ENCODE data around the gene SRGAP2C.
"Not testable (repeated sequence)": the region's sequence is repeated elsewhere in the genome, so short reads cannot be mapped to it uniquely, and the experiment has no call there.

- TF ChIP-seq CTCF, EP300, POLR2A (IDR thresholded peaks at IDR 0.05): not testable (repeated sequence)
Measured at GRCh38 chr1:121184290-121185127, at the start of gene SRGAP2C, which contains the start of gene FAM72B.
